ENCODE data around the gene RBM24.

DNA sequence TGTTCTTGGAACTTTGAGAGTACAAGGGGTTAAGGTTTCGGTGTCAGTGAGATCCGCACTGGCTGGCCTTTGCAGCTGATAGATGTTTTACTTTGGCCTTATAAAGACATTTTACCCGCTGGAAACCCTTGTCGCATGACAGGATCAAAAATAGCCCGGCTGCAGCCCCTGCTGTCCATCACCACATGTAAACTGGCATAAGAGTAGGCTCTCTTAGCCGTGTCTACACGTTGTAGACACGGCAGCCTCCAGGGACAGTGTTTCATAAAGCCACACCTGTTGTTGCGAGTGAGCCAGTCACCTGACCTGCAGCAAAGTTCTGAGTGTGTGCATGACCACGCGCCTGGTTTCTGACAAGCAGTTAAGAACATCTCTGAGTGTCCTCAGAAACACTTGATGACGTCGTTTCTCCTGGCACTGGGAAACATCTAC is 8.5 kb downstream of the RBM24 start:
- TF ChIP-seq, protein P1, sequence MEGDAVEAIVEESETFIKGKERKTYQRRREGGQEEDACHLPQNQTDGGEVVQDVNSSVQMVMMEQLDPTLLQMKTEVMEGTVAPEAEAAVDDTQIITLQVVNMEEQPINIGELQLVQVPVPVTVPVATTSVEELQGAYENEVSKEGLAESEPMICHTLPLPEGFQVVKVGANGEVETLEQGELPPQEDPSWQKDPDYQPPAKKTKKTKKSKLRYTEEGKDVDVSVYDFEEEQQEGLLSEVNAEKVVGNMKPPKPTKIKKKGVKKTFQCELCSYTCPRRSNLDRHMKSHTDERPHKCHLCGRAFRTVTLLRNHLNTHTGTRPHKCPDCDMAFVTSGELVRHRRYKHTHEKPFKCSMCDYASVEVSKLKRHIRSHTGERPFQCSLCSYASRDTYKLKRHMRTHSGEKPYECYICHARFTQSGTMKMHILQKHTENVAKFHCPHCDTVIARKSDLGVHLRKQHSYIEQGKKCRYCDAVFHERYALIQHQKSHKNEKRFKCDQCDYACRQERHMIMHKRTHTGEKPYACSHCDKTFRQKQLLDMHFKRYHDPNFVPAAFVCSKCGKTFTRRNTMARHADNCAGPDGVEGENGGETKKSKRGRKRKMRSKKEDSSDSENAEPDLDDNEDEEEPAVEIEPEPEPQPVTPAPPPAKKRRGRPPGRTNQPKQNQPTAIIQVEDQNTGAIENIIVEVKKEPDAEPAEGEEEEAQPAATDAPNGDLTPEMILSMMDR (IDR thresholded peaks at IDR 0.05; ENCODE audit: low read depth, low read length): no peak
- TF ChIP-seq EZH2phosphoT487 (IDR thresholded peaks at IDR 0.05; ENCODE audit: low read depth): no peak
